Activated naive CD8-positive, alpha-beta T cell treated with anti-CD3 and anti-CD28 coated beads for 36 hours (primary cell): ENCODE measurements around the gene TGM1. TPM values are rescaled to one million over a fixed set of nuclear protein-coding genes. Genes with fewer than 3 reads are reported as not detected.
"Not testable (repeated sequence)": the region's sequence is repeated elsewhere in the genome, so short reads cannot be mapped to it uniquely, and the experiment has no call there.

Source experiments
- DNase-seq: peaks from one replicate; pipeline ENCODE4 v3.0.0; 2021
- H3K27ac Mint-ChIP-seq: one replicate; pipeline ENCODE4 v1.8.0; 2022; ENCODE audit warnings: mild to moderate bottlenecking, moderate library complexity, mixed read lengths
- H3K27me3 Mint-ChIP-seq: one replicate; pipeline ENCODE4 v1.8.0; 2022; ENCODE audit warnings: mild to moderate bottlenecking, mixed read lengths
- H3K36me3 Mint-ChIP-seq: one replicate; pipeline ENCODE4 v1.8.0; 2021; ENCODE audit warnings: mild to moderate bottlenecking, mixed read lengths
- H3K4me1 Mint-ChIP-seq: one replicate; pipeline ENCODE4 v1.8.0; 2021; ENCODE audit warnings: mixed read lengths
- H3K4me3 Mint-ChIP-seq: one replicate; pipeline ENCODE4 v1.8.0; 2022; ENCODE audit warnings: mild to moderate bottlenecking, moderate library complexity, mixed read lengths
- H3K9me3 Mint-ChIP-seq: one replicate; pipeline ENCODE4 v1.8.0; 2022; ENCODE audit warnings: mixed read lengths
- total RNA-seq, 2 experiments: library from RNA; stranded (reverse); gene quantifications; one replicate each; pipeline ENCODE4 v1.2.3, GENCODE V29; 2021

The TGM1 gene
- total RNA-seq, 2 experiments from 2014 or later: 2.6 to 3.3 TPM

- Mint-ChIP-seq H3K27ac (peak overlapping the region; percentile 2), H3K4me1 (peaks cover 22% of the 10 kb centered on the region), H3K36me3 (peaks cover 9% of the 10 kb centered on the region), H3K9me3 (no peaks in the 10 kb centered on the region), H3K27me3 (no peaks in the 10 kb centered on the region), H3K4me3 (no peak overlapping the region)
- DNase-seq: no peak
Measured at GRCh38 chr14:24224618-24225071, 38.3 kb downstream of the TGM1 start.

- peaks cover 21% of the 10 kb centered on the region for H3K4me1 Mint-ChIP-seq
- H3K36me3 Mint-ChIP-seq, H3K27me3 Mint-ChIP-seq, H3K9me3 Mint-ChIP-seq, H3K27ac Mint-ChIP-seq, H3K4me3 Mint-ChIP-seq, DNase-seq: not testable (repeated sequence)
Measured at GRCh38 chr14:24222987-24223386, 40.0 kb downstream of the TGM1 start.

- DNase-seq: no peak
- Mint-ChIP-seq H3K27ac (no peak overlapping the region), H3K4me3 (no peak overlapping the region), H3K27me3 (no peaks in the 10 kb centered on the region), H3K36me3 (peaks cover 8% of the 10 kb centered on the region), H3K4me1 (peaks cover 19% of the 10 kb centered on the region), H3K9me3 (no peaks in the 10 kb centered on the region)
Measured at GRCh38 chr14:24219521-24219920, 43.5 kb downstream of the TGM1 start.

- H3K27me3 Mint-ChIP-seq: no peaks in the 10 kb centered on the region
- H3K9me3 Mint-ChIP-seq: no peaks in the 10 kb centered on the region
- no peak for DNase-seq
- H3K4me1 Mint-ChIP-seq: peaks cover 20% of the 10 kb centered on the region
- no peak overlapping the region for H3K27ac Mint-ChIP-seq
- peaks cover 10% of the 10 kb centered on the region for H3K36me3 Mint-ChIP-seq
- no peak overlapping the region for H3K4me3 Mint-ChIP-seq
Measured at GRCh38 chr14:24219080-24219479, 43.9 kb downstream of the TGM1 start.

GRCh38 chr14:24216876-24217275, 46.1 kb downstream of the TGM1 start:
- not testable (repeated sequence) for H3K9me3 Mint-ChIP-seq, H3K27ac Mint-ChIP-seq, H3K4me3 Mint-ChIP-seq, H3K27me3 Mint-ChIP-seq, DNase-seq
- Mint-ChIP-seq H3K4me1 (peaks cover 31% of the 10 kb centered on the region), H3K36me3 (peaks cover 24% of the 10 kb centered on the region)

- Mint-ChIP-seq H3K4me1 (peaks cover 35% of the 10 kb centered on the region), H3K4me3 (peak overlapping the region; percentile 90), H3K9me3 (no peaks in the 10 kb centered on the region), H3K27ac (peak overlapping the region; percentile 97), H3K27me3 (peaks cover 3% of the 10 kb centered on the region), H3K36me3 (peaks cover 29% of the 10 kb centered on the region)
- no peak for DNase-seq
Measured at GRCh38 chr14:24216345-24216699, 46.7 kb downstream of the TGM1 start.

- Mint-ChIP-seq H3K27me3 (peaks cover 3% of the 10 kb centered on the region), H3K36me3 (peaks cover 33% of the 10 kb centered on the region), H3K4me3 (peak within 1 kb of the TSS; percentile 90), H3K4me1 (peaks cover 36% of the 10 kb centered on the region), H3K27ac (peak within 1 kb of the TSS; percentile 97), H3K9me3 (no peaks in the 10 kb centered on the region)
- peak; percentile 85 for DNase-seq
Measured at GRCh38 chr14:24215495-24216344, 47.3 kb downstream of the TGM1 start, which contains the start of gene MDP1. Gene MDP1 (minus strand): TSS chr14:24216066. CDS start chr14:24215955, 111 bp downstream.

- H3K4me1 Mint-ChIP-seq: peaks cover 38% of the 10 kb centered on the region
- peaks cover 40% of the 10 kb centered on the region for H3K36me3 Mint-ChIP-seq
- H3K4me3 Mint-ChIP-seq: peak overlapping the region; percentile 88
Measured at GRCh38 chr14:24213866-24214662, 48.9 kb downstream of the TGM1 start.

GRCh38 chr14:24212924-24213865, 49.8 kb downstream of the TGM1 start, which contains the start of gene CHMP4A:
Gene CHMP4A (minus strand): TSS chr14:24213488. CDS start chr14:24213439, 49 bp downstream.
- DNase-seq: peak; percentile 98
- peak within 1 kb of the TSS; percentile 96 for H3K27ac Mint-ChIP-seq
- peaks cover 38% of the 10 kb centered on the region for H3K4me1 Mint-ChIP-seq
- H3K4me3 Mint-ChIP-seq: peak within 1 kb of the TSS; percentile 88
- H3K36me3 Mint-ChIP-seq: peaks cover 43% of the 10 kb centered on the region
- H3K9me3 Mint-ChIP-seq: no peaks in the 10 kb centered on the region
- H3K27me3 Mint-ChIP-seq: peaks cover 3% of the 10 kb centered on the region

More at GRCh38 chr14:24213866-24214662, 48.9 kb downstream of the TGM1 start:
- no peaks in the 10 kb centered on the region for H3K9me3 Mint-ChIP-seq
- peak overlapping the region; percentile 96 for H3K27ac Mint-ChIP-seq
- H3K27me3 Mint-ChIP-seq: peaks cover 3% of the 10 kb centered on the region
- no peak for DNase-seq

- Mint-ChIP-seq H3K36me3 (peaks cover 54% of the 10 kb centered on the region), H3K27ac (no peak overlapping the region), H3K4me3 (no peak overlapping the region), H3K9me3 (no peaks in the 10 kb centered on the region), H3K4me1 (peaks cover 45% of the 10 kb centered on the region), H3K27me3 (peaks cover 3% of the 10 kb centered on the region)
- no peak for DNase-seq
Measured at GRCh38 chr14:24211311-24211710, 51.7 kb downstream of the TGM1 start.

- no peak for DNase-seq
- Mint-ChIP-seq H3K9me3 (peaks cover 5% of the 10 kb centered on the region), H3K4me3 (no peak overlapping the region), H3K4me1 (peaks cover 26% of the 10 kb centered on the region), H3K27ac (peak overlapping the region; percentile 7), H3K36me3 (peaks cover 70% of the 10 kb centered on the region), H3K27me3 (no peaks in the 10 kb centered on the region)
Measured at GRCh38 chr14:24207625-24208024, 55.4 kb downstream of the TGM1 start.

GRCh38 chr14:24207104-24207551, 55.8 kb downstream of the TGM1 start:
- Mint-ChIP-seq H3K9me3 (peaks cover 8% of the 10 kb centered on the region), H3K4me3 (no peak overlapping the region), H3K4me1 (peaks cover 24% of the 10 kb centered on the region), H3K36me3 (peaks cover 71% of the 10 kb centered on the region), H3K27ac (peak overlapping the region; percentile 18), H3K27me3 (no peaks in the 10 kb centered on the region)
- DNase-seq: no peak

GRCh38 chr14:24206260-24207103, 56.5 kb downstream of the TGM1 start:
- H3K4me1 Mint-ChIP-seq: peaks cover 21% of the 10 kb centered on the region
- peaks cover 71% of the 10 kb centered on the region for H3K36me3 Mint-ChIP-seq
- H3K27ac Mint-ChIP-seq: peak overlapping the region; percentile 18
- no peaks in the 10 kb centered on the region for H3K27me3 Mint-ChIP-seq
- H3K9me3 Mint-ChIP-seq: peaks cover 12% of the 10 kb centered on the region
- no peak for DNase-seq
- H3K4me3 Mint-ChIP-seq: no peak overlapping the region
